BE2C (cell line): Measurements from ENCODE around the gene VPS11.

Experiments used
- DNase-seq: peaks from one replicate; pipeline ENCODE4 v3.0.0-alpha.2; 2020
- H3K27me3 ChIP-seq: fragments of 250-450 bp; sonication (Bioruptor Pico); 2 replicates; pipeline ENCODE4 v1.5.1; 2020; ENCODE audit warnings: mild to moderate bottlenecking
- H3K36me3 ChIP-seq: fragments of 250-450 bp; sonication (Bioruptor Pico); 2 replicates; pipeline ENCODE4 v1.5.1; 2020; ENCODE audit warnings: mild to moderate bottlenecking
- H3K4me1 ChIP-seq: fragments of 250-450 bp; sonication (Bioruptor Pico); 2 replicates; pipeline ENCODE4 v1.5.1; 2020
- H3K4me3 ChIP-seq: 2 replicates; pipeline ENCODE4 v1.5.1; 2011; ENCODE audit warnings: low read depth, low read length
- H3K9me3 ChIP-seq: fragments of 250-450 bp; sonication (Bioruptor Pico); 2 replicates; pipeline ENCODE4 v1.5.1; 2020
- TF ChIP-seq, protein P1 (sequence below): IDR thresholded peaks from 2 replicates; pipeline ENCODE4 v1.5.1; 2012; ENCODE audit warnings: mild to moderate bottlenecking, low read depth, low read length

Gene VPS11

DNA sequence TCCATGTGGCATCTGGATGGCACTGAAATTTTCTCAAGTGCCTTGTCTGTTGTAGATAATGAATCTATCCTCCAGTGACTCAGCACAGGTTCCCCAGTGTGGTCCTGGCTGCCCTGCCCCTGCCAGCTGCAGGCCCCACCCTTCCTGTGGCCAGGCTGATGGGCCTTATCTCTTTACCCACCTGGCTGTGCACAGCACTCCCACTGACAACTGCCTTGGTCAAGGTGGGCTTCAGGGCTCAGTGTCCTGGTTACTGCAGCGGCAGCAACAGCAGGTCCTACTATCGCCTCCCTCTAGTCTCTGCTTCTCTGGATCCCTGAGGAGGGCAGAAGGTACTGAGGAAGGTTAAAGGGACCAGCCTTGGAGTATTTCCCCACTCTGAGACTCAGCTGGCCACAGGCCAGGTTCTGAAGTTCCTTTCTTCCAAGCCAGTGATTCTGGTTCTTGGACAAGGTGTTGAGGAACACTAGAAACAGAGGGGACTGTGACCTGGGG is 20.2 kb downstream of the VPS11 start:
- TF ChIP-seq, protein P1, sequence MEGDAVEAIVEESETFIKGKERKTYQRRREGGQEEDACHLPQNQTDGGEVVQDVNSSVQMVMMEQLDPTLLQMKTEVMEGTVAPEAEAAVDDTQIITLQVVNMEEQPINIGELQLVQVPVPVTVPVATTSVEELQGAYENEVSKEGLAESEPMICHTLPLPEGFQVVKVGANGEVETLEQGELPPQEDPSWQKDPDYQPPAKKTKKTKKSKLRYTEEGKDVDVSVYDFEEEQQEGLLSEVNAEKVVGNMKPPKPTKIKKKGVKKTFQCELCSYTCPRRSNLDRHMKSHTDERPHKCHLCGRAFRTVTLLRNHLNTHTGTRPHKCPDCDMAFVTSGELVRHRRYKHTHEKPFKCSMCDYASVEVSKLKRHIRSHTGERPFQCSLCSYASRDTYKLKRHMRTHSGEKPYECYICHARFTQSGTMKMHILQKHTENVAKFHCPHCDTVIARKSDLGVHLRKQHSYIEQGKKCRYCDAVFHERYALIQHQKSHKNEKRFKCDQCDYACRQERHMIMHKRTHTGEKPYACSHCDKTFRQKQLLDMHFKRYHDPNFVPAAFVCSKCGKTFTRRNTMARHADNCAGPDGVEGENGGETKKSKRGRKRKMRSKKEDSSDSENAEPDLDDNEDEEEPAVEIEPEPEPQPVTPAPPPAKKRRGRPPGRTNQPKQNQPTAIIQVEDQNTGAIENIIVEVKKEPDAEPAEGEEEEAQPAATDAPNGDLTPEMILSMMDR: no peak
- Histone ChIP-seq H3K4me3 (no peak overlapping the region), H3K4me1 (peaks cover 8% of the 10 kb centered on the region; the same call in 1 of the 2 replicates), H3K36me3 (peaks cover 14% of the 10 kb centered on the region), H3K27me3 (no peaks in the 10 kb centered on the region), H3K9me3 (no peaks in the 10 kb centered on the region)
- no peak for DNase-seq

DNA sequence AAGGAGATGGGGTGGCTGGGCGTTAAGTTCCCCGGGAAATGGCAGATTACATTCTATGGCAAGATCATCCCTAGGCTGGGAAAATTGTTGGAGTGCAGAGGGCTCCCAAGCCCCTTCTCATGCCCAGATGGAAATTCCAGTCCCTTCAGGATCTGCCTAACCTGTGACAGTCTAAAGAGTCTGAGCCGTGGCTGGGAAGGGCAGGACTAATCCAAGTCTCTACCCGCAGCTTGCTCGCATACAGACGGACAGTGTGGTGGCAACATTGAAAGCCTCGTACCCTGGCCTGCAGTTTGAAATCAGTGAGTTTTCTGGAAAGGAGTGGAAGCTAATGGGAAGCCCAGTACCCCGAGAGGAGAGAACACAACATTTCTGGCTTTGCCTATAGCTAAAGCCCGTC is 20.8 kb downstream of the VPS11 start:
- Histone ChIP-seq H3K4me1 (peaks cover 10% of the 10 kb centered on the region; the same call in 1 of the 2 replicates), H3K27me3 (no peaks in the 10 kb centered on the region), H3K9me3 (no peaks in the 10 kb centered on the region), H3K4me3 (no peak overlapping the region), H3K36me3 (peaks cover 20% of the 10 kb centered on the region)
- no peak for DNase-seq
- TF ChIP-seq, protein P1: no peak

DNA sequence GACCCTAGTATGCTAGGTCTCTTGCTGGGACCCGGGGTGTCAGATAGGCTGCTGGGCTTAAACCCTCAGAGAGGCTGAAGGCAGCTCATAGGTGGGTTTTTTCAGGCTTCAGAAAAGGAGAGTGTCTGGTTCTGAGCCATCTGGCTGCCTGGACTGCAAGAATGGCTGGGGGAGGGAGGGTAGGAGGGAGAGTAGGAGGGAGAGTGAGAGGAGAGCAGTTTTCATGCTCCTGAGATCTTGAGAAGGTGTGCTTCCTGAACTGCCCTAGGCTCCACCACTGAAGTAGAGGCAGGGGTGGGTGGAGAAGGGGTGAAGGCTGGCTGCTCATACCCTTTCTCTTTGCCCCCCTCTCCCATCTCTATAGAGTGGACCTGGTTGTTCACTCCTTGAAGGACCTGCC is 21.7 kb downstream of the VPS11 start:
- Histone ChIP-seq H3K4me3 (no peak overlapping the region), H3K9me3 (no peaks in the 10 kb centered on the region), H3K4me1 (peaks cover 10% of the 10 kb centered on the region; the same call in 1 of the 2 replicates), H3K27me3 (no peaks in the 10 kb centered on the region), H3K36me3 (peaks cover 29% of the 10 kb centered on the region)
- no peak for DNase-seq
- TF ChIP-seq, protein P1: no peak

DNA sequence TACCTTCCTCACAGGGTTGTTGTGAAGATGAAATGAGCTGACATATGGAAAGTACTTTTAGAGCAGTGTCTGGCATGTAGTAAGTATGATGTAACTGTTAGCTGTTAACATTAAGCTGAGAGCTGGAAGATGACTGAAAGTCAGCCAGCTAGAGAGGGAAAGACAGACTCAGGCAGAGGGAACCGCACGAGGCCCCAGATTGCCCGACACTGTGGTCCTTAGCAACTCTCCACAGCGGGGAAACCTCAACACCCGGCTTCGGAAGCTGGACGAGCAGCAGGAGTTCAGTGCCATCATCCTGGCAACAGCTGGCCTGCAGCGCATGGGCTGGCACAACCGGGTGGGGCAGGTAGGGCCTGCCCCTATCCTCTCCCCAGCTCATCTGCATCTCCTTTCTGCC is 23.6 kb downstream of the VPS11 start:
- no peaks in the 10 kb centered on the region for H3K9me3 ChIP-seq
- DNase-seq: no peak
- no peak overlapping the region for H3K4me3 ChIP-seq
- TF ChIP-seq, protein P1: no peak
- H3K4me1 ChIP-seq: peaks cover 14% of the 10 kb centered on the region; the same call in 1 of the 2 replicates
- peaks cover 31% of the 10 kb centered on the region for H3K36me3 ChIP-seq
- no peaks in the 10 kb centered on the region for H3K27me3 ChIP-seq

GRCh38 chr11:119091966-119092879 is 24.6 kb downstream of the VPS11 start:
- Histone ChIP-seq H3K4me1 (peaks cover 14% of the 10 kb centered on the region; the same call in 1 of the 2 replicates), H3K4me3 (peak overlapping the region; percentile 80), H3K9me3 (no peaks in the 10 kb centered on the region), H3K27me3 (no peaks in the 10 kb centered on the region), H3K36me3 (peaks cover 38% of the 10 kb centered on the region)
- TF ChIP-seq, protein P1: no peak
- DNase-seq: no peak
